ENCODE results near the gene F12.
"Not testable (repeated sequence)": the region's sequence is repeated elsewhere in the genome, so short reads cannot be mapped to it uniquely, and the experiment has no call there.

F12 gene

GRCh38 chr5:177385720-177386119 lies 23.6 kb downstream of the F12 start:
- no peak for FAIRE-seq

GRCh38 chr5:177384134-177384533 lies 25.2 kb downstream of the F12 start, which contains the start of gene SLC34A1:
Gene SLC34A1 (plus strand): TSS chr5:177384434. CDS start chr5:177385742, 1,308 bp downstream.
- no peak for FAIRE-seq

GRCh38 chr5:177383181-177383580 lies 26.2 kb downstream of the F12 start:
- FAIRE-seq: no peak

GRCh38 chr5:177382423-177383029 lies 26.8 kb downstream of the F12 start:
- no peak for FAIRE-seq

GRCh38 chr5:177380805-177381126 lies 28.6 kb downstream of the F12 start:
- no peak for FAIRE-seq

GRCh38 chr5:177378884-177379883 lies 30.2 kb downstream of the F12 start:
- no peak for FAIRE-seq

GRCh38 chr5:177377851-177378776 lies 31.2 kb downstream of the F12 start:
- no peak for FAIRE-seq

- FAIRE-seq: no peak
Measured at GRCh38 chr5:177376107-177376506, 33.3 kb downstream of the F12 start.

- FAIRE-seq: not testable (repeated sequence)
Measured at GRCh38 chr5:177375516-177375915, 33.8 kb downstream of the F12 start.

- no peak for FAIRE-seq
Measured at GRCh38 chr5:177374211-177374610, 35.2 kb downstream of the F12 start.

GRCh38 chr5:177373806-177374205 lies 35.6 kb downstream of the F12 start:
- no peak for FAIRE-seq

GRCh38 chr5:177372910-177373309 lies 36.5 kb downstream of the F12 start:
- FAIRE-seq: no peak

- no peak for FAIRE-seq
Measured at GRCh38 chr5:177372034-177372896, 37.1 kb downstream of the F12 start.

GRCh38 chr5:177371120-177372033 lies 38.0 kb downstream of the F12 start:
- FAIRE-seq: no peak

GRCh38 chr5:177370488-177371119 lies 38.8 kb downstream of the F12 start:
- no peak for FAIRE-seq

GRCh38 chr5:177369645-177370440 lies 39.5 kb downstream of the F12 start:
- FAIRE-seq: no peak

GRCh38 chr5:177368869-177369644 lies 40.3 kb downstream of the F12 start:
- FAIRE-seq: no peak

- no peak for FAIRE-seq
Measured at GRCh38 chr5:177367981-177368868, 41.1 kb downstream of the F12 start.
